Hematopoietic multipotent progenitor cell (in vitro differentiated cells): ENCODE results near the gene MASP2. TPM values are rescaled to one million over a fixed set of nuclear protein-coding genes. Genes with fewer than 3 reads are reported as not detected.
A peak's percentile ranks its signal among the peaks of the same experiment; 100 is the strongest.
"Not testable (repeated sequence)": the region's sequence is repeated elsewhere in the genome, so short reads cannot be mapped to it uniquely, and the experiment has no call there.

Experiments
- DNase-seq, 3 donors: peaks; one replicate each; pipeline ENCODE4 v3.0.0-alpha.2; 2011 to 2015; ENCODE audit warnings: low read depth in 2 of 3, low spot score in 2 of 3
- total RNA-seq: library from RNA; depleted of rRNA; stranded (reverse); fragments of >200 nt; gene quantifications from one replicate; pipeline ENCODE4 v1.2.3, GENCODE V29; 2012

MASP2 gene
- total RNA-seq, 1 donor: under 0.01 TPM

GRCh38 chr1:11059155-11059967, 12.3 kb upstream of the MASP2 start:
- DNase-seq: peak in 2 of 3 donors; percentile 29 to 38

- DNase-seq: no peak
Measured at GRCh38 chr1:11058595-11059154, 11.6 kb upstream of the MASP2 start.

- no peak for DNase-seq
Measured at GRCh38 chr1:11058026-11058425, 11.0 kb upstream of the MASP2 start.

- no peak for DNase-seq
Measured at GRCh38 chr1:11057477-11057876, 10.4 kb upstream of the MASP2 start.

- DNase-seq: no peak
Measured at GRCh38 chr1:11056504-11056903, 9.5 kb upstream of the MASP2 start.

- DNase-seq: no peak
Measured at GRCh38 chr1:11055676-11056075, 8.6 kb upstream of the MASP2 start.

- DNase-seq: no peak
Measured at GRCh38 chr1:11054666-11055065, 7.6 kb upstream of the MASP2 start.

- no peak for DNase-seq
Measured at GRCh38 chr1:11054181-11054580, 7.1 kb upstream of the MASP2 start.

GRCh38 chr1:11053758-11054137, 6.7 kb upstream of the MASP2 start:
- DNase-seq: no peak

GRCh38 chr1:11052839-11053757, 6.1 kb upstream of the MASP2 start:
- DNase-seq: no peak

- DNase-seq: no peak
Measured at GRCh38 chr1:11051781-11052511, 4.9 kb upstream of the MASP2 start.

- DNase-seq: not testable (repeated sequence)
Measured at GRCh38 chr1:11051121-11051520, 4.1 kb upstream of the MASP2 start.

GRCh38 chr1:11046270-11046566, 821 bp downstream of the MASP2 start:
- no peak for DNase-seq

GRCh38 chr1:11045428-11046269, 1.4 kb downstream of the MASP2 start:
- DNase-seq: no peak

GRCh38 chr1:11044849-11045427, 2.1 kb downstream of the MASP2 start:
- no peak for DNase-seq

- no peak for DNase-seq
Measured at GRCh38 chr1:11044086-11044848, 2.8 kb downstream of the MASP2 start.

GRCh38 chr1:11042995-11043874, 3.8 kb downstream of the MASP2 start:
- DNase-seq: no peak

- no peak for DNase-seq
Measured at GRCh38 chr1:11042065-11042464, 5.0 kb downstream of the MASP2 start.
